Mammary epithelial cell (primary cell): ENCODE results near the gene SIVA1.

Source experiments
- EZH2 ChIP-seq: IDR thresholded peaks from 2 replicates; pipeline ENCODE4 v1.6.1; 2012; ENCODE audit warnings: low read length, inconsistent platforms, borderline replicate concordance
- TF ChIP-seq, protein P1 (sequence below), 2 donors: IDR thresholded peaks in 1 of 2; conservative IDR thresholded peaks in 1 of 2; 2 replicates each; pipeline ENCODE4 v1.5.1; 2011 to 2012; ENCODE audit warnings: inconsistent platforms in 2 of 2, low read length in 2 of 2, mild to moderate bottlenecking in 2 of 2, control low read depth in 1 of 2, low read depth in 1 of 2; ENCODE audit not compliant: insufficient read depth in 1 of 2; ENCODE audit errors: extremely low read depth in 1 of 2

DNA sequence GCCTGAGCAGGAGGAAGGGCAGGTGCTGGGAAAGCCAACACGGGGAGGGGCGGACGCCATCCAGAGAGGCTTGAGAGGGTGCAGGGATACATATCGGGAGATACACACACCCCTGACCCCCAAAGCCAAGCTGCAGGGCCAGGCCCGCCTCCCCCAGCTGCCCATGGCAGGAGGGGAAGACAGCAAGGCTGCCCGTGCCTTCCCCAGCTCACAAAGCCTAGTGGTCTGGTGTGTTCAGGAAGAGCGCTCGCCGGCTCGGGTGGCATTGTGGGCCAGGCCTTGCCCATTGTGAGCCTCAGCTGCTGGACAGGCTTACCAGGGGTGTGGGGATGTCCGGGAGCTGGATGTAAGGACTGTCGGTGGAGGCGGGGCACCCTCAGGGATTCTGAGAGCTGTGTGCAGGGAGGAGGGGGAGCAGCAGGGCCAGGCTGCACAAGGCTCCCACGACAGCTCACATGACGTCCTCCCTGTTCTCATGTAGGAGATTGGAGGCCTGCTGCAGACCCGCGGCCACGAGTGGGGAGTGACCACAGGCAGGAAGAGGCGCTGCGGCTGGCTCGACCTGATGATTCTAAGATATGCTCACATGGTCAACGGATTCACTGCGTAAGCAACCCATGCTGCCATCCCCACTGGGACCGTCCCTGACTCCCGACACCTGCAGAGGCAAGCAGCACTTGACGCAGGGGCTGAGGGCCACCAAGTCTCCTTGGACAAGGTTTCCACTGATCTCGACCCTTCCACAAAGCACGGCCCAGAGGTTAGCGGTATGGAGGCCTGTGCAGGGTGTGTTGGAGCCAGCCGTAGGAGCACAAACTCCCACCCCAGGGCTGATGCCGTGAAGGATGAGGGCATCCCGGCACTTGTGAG, 10.1 kb upstream of the SIVA1 start:
- TF ChIP-seq, protein P1, sequence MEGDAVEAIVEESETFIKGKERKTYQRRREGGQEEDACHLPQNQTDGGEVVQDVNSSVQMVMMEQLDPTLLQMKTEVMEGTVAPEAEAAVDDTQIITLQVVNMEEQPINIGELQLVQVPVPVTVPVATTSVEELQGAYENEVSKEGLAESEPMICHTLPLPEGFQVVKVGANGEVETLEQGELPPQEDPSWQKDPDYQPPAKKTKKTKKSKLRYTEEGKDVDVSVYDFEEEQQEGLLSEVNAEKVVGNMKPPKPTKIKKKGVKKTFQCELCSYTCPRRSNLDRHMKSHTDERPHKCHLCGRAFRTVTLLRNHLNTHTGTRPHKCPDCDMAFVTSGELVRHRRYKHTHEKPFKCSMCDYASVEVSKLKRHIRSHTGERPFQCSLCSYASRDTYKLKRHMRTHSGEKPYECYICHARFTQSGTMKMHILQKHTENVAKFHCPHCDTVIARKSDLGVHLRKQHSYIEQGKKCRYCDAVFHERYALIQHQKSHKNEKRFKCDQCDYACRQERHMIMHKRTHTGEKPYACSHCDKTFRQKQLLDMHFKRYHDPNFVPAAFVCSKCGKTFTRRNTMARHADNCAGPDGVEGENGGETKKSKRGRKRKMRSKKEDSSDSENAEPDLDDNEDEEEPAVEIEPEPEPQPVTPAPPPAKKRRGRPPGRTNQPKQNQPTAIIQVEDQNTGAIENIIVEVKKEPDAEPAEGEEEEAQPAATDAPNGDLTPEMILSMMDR (conservative IDR thresholded peaks at IDR 0.05 in 1 of 2, IDR thresholded peaks at IDR 0.05 in 1 of 2; ENCODE audit: extremely low read depth in 1 of 2, insufficient read depth in 1 of 2, low read depth in 1 of 2, low read length in 2 of 2): no peak
- TF ChIP-seq EZH2: no peak
